ENCODE measurements around the gene ZDBF2.

GRCh38 chr2:206266130-206267125 lies 8.0 kb upstream of the ZDBF2 start:
- no peak for TF ChIP-seq YBX1 (IDR thresholded peaks at IDR 0.05)
- no peak for TF ChIP-seq RAD21 (CRISPR knock-in tag; conservative IDR thresholded peaks at IDR 0.05 in 1 of 2, IDR thresholded peaks at IDR 0.05 in 1 of 2)
- TF ChIP-seq TCF7L2 (IDR thresholded peaks at IDR 0.05; ENCODE audit: low read depth, low read length), result no peak
- no peak for TF ChIP-seq PML (IDR thresholded peaks at IDR 0.05; ENCODE audit: low read length)
- no peak for TF ChIP-seq FUS (optimal IDR thresholded peaks at IDR 0.05; ENCODE audit: low read depth, low read length)
- no peak for TF ChIP-seq KAT7 (CRISPR knock-in tag; IDR thresholded peaks at IDR 0.05; ENCODE audit: borderline replicate concordance)
- no peak for TF ChIP-seq LEF1 (IDR thresholded peaks at IDR 0.05)
- no peak for TF ChIP-seq HMG20B (CRISPR knock-in tag; IDR thresholded peaks at IDR 0.05)
- TF ChIP-seq SRSF3 (IDR thresholded peaks at IDR 0.05; ENCODE audit: insufficient read depth, low read length), result no peak
- TF ChIP-seq HCFC1 (IDR thresholded peaks at IDR 0.05; ENCODE audit: low read depth, low read length), result no peak
- no peak for TF ChIP-seq CTCF (IDR thresholded peaks at IDR 0.05 in 2 of 3, conservative IDR thresholded peaks at IDR 0.05 in 1 of 3; ENCODE audit: insufficient read depth in 2 of 3, low read depth in 1 of 3, low read length in 3 of 3)
- no peak for TF ChIP-seq RBM14 (IDR thresholded peaks at IDR 0.05; ENCODE audit: borderline replicate concordance, insufficient read depth, low read depth, low read length)

Data from K562 (cell line).